Stimulated activated CD8-positive, alpha-beta memory T cell treated with anti-CD3 and anti-CD28 coated beads, Interleukin-7, amount 100 ng/mL, for 1 hour (primary cell): ENCODE results near the gene HPX.
A peak's percentile ranks its signal among the peaks of the same experiment; 100 is the strongest.

Source experiments
- DNase-seq, 2 donors: peaks; one replicate each; pipeline ENCODE4 v3.0.0-alpha.2; 2020; ENCODE audit warnings: low read depth in 2 of 2

HPX gene

DNA sequence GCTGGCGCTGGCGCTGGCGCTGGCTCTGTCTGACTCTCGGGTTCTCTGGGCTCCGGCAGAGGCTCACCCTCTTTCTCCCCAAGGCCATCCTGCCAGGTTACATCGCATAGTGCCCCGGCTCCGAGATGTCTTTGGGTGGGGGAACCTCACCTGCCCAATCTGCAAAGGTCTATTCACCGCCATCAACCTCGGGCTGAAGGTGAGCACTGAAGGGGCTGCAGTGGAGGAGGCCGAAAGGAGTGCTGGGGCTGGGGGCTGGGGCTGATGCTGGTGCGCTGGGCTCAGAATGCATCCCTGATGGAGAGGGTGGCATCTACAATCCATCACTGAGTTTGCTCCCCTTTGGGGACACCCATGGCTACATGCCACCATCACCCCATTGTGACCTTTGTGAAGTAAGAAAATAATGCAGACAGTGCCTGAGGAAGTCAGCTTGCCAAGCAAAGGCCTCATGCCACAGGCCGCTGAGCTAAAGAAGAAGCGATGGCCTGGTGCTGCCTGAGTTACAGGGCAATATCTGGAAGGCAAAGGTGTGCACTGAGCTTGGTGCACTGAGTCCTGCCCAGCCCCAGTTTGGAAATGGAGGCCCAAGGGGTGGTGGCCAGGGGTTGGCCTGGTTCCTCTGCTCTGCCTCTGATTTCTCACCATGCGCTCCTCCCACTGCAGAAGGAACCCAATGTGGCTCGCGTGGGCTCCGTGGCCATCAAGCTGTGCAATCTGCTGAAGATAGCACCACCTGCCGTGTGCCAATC, 49.9 kb downstream of the HPX start:
- DNase-seq, result no peak

DNA sequence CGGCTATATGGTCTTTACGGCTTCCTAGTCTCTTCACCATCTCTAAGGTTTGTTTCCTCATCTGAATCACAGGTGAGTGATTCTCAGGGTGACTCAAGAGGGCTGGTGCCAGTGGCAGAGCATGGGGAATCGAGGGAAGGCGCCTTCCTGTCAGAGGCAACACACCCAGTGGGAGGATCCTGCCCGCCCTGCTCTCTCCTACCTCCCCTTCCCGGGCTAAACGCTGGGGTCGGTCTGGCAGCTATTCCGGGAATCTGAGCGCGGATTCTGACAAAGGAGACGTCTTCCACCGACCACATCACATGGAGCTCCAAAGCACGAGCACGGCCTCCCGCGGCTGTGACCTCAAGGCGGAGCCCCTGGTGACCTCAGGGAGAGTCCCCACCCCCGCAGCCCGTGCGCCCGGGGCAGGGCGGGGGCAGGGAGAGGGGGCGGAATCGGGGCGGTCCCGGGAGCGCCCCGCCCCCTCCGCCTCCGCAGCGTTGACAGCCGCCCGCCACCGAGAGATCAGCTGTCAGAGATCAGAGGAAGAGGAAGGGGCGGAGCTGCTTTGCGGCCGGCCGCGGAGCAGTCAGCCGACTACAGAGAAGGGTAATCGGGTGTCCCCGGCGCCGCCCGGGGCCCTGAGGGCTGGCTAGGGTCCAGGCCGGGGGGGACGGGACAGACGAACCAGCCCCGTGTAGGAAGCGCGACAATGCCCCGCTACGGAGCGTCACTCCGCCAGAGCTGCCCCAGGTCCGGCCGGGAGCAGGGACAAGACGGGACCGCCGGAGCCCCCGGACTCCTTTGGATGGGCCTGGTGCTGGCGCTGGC, 50.7 kb downstream of the HPX start, which contains the start of gene SMPD1:
Gene SMPD1 (plus strand): TSS at position 570 of the 813 bp plus-strand sequence. CDS start 125 bp downstream, at position 695.
- DNase-seq, result peak; percentile 86 to 90

DNA sequence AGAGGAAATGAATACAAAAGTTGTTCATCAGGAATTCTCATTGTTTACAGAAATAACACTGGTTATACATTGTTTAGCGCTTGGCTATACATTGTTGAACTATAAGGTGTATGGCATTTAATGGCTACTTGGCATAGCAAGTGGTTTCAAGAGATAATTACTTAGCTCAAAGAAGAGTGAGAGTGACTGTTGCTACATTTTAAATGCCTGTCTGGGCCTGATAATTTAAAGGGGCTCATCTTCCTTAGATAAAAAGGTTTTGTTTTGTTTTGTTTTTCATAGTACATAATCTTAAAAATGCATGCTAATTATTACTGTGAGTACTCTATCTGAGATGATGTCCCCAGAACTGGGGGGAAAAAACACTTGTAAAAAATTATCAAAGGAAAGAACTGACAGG, 52.0 kb downstream of the HPX start:
- no peak for DNase-seq

DNA sequence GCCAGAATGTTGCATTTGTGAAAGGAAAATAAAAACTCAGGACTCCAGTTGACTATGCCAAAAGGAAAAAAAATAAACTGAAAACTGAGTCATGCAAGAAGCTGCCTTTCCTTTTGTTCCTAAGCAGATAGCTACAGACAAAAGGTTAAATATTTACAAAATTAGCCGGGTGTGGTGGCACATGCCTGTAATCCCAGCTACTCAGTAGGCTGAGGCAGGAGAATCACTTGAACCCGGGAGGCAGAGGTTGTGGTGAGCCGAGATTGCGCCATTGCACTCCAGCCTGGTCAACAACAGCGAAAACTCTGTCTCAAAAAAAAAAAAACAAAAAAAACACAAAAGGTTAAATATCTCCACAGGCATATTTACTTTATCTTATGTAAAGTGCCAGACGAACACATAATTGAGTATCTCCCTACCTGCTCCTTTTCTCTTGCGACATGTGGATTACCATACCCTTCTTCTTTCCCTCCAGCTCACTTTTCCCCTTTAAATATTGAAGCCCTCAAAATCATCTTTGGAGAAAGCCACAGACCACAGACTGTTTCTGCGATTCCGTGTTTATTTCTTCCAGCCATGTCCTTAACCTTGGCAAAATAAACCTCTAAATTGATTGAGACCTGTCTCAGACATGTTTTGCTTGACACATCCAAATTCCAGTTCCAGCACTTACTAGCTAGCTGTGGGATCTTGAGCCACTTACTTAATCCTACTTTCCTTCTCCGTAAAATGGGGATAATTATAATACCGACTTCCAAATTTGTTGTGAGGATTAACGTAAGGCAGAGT, 52.8 kb downstream of the HPX start:
- DNase-seq, result no peak

DNA sequence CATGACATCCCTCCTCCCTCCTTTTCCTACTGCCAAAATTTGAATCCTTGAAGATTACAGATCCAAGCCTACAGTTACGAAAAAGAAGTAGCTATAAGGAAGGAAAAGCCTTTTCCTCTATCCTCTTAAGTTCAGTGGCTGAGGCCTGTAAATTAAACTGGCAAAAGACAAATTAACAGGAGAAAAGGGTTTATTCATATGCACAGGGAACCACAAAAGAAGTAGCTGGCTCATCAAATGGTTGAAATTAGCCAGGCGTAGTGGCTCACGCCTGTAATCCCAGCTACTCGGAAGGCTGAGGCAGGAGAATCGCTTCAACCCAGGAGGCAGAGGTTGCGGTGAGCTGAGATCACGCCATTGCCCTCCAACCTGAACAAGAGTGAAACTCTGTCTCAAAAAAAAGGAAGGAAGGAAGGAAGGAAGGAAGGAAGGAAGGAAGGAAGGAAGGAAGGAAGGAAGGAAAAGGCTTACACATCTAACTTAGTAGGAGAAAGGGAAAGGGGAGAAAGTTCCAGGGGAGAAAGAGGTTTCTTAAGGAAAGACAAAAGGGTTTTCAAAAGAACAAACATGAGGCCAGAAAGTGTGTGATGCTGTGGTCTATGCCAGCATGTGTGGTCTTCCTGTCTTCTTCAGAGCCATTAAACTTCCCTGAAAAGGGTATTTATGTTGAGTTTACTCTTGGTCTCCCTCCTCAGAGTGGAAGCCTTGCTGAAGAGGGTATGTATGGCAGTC, 55.6 kb downstream of the HPX start:
- no peak for DNase-seq
